ENCODE measurements around the gene MROH8.

MROH8 gene

DNA sequence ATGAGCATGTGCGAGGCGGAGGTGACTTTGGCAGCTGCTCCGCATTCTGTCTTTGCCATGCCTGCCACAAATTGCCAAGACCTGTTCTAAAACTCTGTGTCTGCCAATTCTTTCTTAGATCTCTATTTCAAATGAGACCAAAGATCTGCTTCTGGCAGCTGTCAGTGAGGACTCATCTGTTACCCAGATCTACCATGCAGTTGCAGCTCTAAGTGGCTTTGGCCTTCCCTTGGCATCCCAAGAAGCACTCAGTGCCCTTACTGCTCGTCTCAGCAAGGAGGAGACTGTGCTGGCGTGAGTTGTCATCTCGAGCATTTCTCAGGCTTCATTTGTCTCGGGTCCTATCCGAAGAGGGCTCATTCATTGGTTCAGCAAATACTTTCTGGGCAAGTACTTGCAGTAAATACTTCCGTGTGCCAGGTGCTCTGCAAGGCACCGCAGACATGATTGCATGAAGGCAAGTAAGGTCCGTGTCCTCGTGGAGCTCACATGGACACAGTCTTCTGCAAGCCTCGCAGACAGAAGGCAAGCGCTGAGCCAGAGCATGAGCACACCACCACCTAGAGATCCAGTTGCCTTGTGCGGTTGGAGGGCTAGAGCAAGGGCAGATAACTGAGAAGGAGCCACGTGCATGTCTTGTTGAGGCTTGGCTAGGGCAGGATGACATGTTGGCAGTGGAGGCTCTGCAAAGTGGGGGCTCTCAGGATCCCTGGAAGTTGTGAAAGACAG lies 19.7 kb upstream of the MROH8 start:
- no peak for DNase-seq

GRCh38 chr20:37194621-37195417 lies 15.5 kb upstream of the MROH8 start:
- no peak for DNase-seq

GRCh38 chr20:37193821-37194220 lies 14.5 kb upstream of the MROH8 start:
- DNase-seq, result no peak

- no peak for DNase-seq
Measured at GRCh38 chr20:37193226-37193625, 13.9 kb upstream of the MROH8 start.

DNA sequence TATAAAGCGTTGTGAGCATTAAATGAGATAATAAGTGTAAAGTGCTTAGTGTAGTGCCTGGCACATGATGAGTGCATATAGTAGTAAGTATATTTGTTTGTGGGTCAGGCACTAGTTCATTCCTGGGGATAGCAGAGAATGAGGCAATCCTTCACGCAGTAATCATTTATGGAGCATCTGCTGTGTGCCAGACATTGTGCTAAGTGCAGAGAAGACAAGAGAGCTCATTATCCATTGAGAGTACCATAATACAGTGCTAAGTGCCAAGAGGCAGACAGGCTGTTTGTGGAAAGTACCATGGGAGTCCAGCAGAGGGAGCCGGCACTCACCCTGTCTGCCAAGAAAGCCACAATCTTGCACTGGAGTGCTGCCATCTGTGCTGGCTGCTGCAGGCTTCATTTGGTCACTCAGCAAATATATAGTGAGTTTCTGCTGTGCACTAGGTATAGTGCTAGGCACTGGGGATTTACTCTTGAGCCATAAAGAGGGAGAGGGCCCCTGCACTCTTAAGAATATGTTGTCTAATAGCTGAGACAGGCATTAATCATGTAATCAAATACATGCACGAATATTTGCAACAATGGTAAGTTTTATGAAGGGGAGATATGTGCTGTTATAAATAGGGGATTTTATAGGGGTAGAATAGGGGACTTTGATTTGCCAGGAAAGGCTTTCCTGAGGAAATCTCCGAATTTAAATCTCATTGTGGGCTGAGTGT lies 12.9 kb upstream of the MROH8 start:
- peak; percentile 72 to 78 (median 77) for DNase-seq

DNA sequence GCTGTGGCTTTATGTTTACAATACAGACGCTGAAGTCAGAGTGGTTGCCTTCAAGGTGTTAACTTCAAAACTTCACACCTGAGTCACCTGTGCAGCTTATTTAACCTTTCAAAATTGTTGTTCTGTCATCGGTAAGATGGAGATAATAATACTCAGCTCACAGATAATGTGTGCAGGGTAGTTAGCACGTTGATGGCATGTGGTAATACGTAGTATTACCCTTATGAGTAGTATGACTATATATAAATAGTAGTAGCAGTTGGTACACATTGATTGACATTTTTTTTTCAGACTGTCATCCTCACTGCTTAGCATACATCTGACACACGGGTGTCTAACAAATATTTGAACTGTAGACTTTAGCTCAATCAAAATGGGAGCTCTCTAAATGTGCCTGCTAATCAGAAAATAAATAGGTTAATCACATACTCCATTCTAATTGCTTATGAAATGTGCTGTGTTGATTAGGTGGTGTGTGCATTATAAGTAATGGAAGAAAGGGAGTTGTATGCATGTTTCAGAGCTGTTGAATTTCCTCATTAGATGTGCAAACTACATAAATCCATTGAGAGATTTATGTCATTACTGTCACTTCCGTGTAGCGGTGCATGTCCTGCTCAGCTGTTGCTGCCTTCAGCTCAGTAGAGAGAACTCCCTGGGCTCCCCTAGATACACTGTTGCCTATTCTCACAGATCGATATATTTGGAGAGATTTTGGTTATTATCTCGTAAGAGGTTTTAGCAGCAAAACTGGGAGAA lies 11.2 kb upstream of the MROH8 start:
- peak in 1 of 3 donors; percentile 6 for DNase-seq

GRCh38 chr20:37189416-37190016 lies 10.2 kb upstream of the MROH8 start:
- DNase-seq, result no peak

GRCh38 chr20:37188787-37189186 lies 9.4 kb upstream of the MROH8 start:
- DNase-seq, result no peak

GRCh38 chr20:37185686-37186085 lies 6.3 kb upstream of the MROH8 start:
- DNase-seq, result no peak

GRCh38 chr20:37179683-37180524 lies 556 bp upstream of the MROH8 start:
- DNase-seq, result peak; percentile 70 to 86 (median 81)

DNA sequence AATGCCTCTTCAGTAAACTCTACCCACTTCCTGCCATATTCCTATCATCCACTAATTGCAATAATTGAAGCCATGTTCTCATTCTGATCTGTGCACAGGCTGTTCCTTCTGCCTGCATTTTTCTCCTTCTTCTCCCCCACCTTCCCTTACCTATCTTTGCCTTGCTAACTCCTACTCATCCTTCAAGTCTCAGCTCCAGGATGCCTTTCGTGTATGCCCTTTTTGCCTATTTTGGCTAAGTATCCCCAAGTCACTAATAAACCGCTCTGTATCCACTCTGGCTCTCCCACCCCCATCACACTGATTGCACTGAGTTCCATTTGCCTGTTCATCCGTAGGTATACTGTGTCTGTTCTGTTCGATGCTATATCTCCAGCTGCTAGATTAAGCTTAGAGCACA lies 6.5 kb downstream of the MROH8 start:
- DNase-seq, result no peak

- DNase-seq, result no peak
Measured at GRCh38 chr20:37166867-37167266, 12.5 kb downstream of the MROH8 start.

GRCh38 chr20:37165031-37165430 lies 14.3 kb downstream of the MROH8 start:
- no peak for DNase-seq

DNA sequence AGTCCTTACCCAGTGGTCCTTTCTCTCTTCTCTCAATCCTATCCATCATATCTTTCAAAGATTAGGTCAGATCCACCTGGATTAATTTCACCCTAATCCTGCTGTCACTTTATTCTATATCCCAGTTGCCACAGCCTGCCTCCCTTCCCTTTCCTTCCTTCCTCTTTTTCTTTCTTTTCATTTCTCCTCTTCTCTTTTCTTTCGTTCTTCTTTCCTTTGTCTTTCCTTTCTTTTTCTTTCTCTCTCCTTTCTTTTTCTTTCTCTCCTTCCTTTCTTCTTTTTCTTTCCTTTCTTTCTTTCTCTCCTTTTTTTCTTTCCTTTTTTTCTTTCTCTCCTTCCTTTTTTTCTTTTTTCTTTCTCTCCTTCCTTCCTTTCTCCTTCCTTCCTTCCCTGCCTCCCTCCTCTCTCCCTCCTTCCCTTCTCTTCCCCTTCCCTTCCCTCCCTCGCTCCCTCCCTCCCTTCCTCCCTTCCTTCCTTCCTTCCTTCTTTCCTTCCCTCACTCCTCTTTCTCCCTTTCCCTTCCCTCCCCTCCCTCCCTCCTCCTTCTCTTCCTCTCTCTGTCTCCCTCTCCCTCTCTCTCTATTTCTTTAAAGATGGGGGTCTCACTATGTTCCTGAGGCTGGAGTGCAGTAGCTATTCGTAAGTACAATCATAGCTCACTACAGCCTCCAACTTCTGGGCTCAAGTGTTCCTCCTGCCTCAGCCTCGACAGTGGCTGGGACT lies 15.4 kb downstream of the MROH8 start:
- no peak for DNase-seq

DNA sequence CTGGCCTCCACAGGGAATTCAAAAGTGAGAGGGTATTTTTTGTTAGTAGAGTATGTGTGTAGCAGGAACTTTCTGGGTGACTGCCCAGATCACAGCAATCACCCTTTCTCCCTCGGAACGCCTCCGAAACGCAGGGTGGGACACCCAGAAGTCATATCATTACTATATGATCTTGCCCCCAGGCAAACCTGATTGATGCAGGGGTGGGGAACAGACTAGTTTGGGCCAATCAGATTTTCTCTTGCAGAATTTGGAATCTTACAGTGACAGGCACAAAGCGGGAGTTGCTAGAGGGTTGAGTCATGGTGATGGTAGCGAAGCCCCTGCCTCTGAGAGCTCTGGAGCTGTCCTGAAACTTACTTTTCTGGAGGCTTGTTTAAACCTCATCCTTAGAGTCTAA lies 16.7 kb downstream of the MROH8 start:
- DNase-seq, result no peak

- DNase-seq, result no peak
Measured at GRCh38 chr20:37161830-37162549, 17.4 kb downstream of the MROH8 start.

- DNase-seq, result no peak
Measured at GRCh38 chr20:37160683-37161082, 18.7 kb downstream of the MROH8 start.

GRCh38 chr20:37158248-37158647 lies 21.1 kb downstream of the MROH8 start:
- DNase-seq, result no peak

DNA sequence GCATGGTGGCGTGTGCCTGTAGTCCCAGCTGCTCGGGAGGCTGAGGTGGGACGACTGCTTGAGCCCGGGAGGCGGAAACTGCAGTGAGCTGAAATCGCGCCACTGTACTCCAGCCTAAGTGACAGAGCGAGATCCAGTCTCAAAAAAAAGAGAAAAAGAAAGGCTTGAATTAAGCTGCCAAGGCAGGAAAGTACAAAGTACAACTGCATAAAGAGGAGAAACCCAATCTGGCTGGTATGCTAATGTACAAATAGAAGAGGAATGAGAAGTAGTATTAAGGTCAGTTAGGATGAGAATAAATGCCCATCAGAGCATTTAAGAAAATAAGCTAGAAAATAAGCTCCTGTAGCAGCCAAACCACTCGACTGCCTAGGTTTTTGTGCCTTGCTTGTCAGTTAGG lies 23.4 kb downstream of the MROH8 start:
- DNase-seq, result no peak

DNA sequence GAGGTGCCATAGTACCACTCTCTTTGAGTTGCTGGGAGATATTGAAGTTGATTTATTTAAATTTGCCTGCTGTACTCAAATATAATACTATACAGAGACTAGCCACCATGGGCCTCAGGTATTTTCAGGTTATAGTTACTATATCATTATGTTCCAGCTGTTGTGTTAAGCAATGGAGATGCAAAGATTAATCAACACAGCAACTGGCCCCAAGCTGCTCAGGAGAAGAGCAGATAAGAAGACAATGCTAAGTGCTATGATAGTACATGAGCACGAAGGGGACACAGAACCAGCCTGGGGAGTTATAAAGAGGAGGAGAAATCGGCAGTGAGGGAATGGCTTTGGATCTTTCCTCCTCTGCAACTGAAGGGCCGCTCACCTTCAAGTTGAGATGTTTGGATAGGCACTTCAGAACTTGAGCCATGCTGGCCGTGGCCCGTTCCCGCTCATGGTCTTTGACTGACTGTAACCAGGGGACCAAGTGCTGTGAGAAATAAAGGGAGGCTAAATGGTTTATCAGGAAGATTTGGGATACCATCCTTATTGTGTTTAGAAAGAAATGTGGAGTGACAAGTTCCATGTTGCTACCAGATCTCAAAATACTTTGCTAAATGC lies 24.6 kb downstream of the MROH8 start:
- no peak for DNase-seq

Data from suppressor macrophage treated with lipopolysaccharide for 1 hour (primary cell).